ENCODE data around the gene COX5A.

The COX5A gene

GRCh38 chr15:74960995-74961588, 23.2 kb upstream of the COX5A start:
- peaks cover 11% of the 10 kb centered on the region for H3K27me3 ChIP-seq (ENCODE audit: control insufficient read depth, insufficient read depth, low read length)
- H3K9ac ChIP-seq (ENCODE audit: low read length) = no peak overlapping the region
- no peak overlapping the region for H3K4me3 ChIP-seq (ENCODE audit: low read length)
- H3K27ac ChIP-seq (ENCODE audit: low read depth, low read length) = no peak overlapping the region
- H3K36me3 ChIP-seq (ENCODE audit: control insufficient read depth, insufficient read depth, low read length) = no peaks in the 10 kb centered on the region
- H3K4me1 ChIP-seq (ENCODE audit: control insufficient read depth, insufficient read depth, low read length) = peaks cover 3% of the 10 kb centered on the region

GRCh38 chr15:74960286-74960685, 22.4 kb upstream of the COX5A start:
- H3K4me3 ChIP-seq (ENCODE audit: low read length) = no peak overlapping the region
- H3K27ac ChIP-seq (ENCODE audit: low read depth, low read length) = no peak overlapping the region
- no peaks in the 10 kb centered on the region for H3K36me3 ChIP-seq (ENCODE audit: control insufficient read depth, insufficient read depth, low read length)
- H3K9ac ChIP-seq (ENCODE audit: low read length) = no peak overlapping the region
- peaks cover 11% of the 10 kb centered on the region for H3K27me3 ChIP-seq (ENCODE audit: control insufficient read depth, insufficient read depth, low read length)
- peaks cover 5% of the 10 kb centered on the region for H3K4me1 ChIP-seq (ENCODE audit: control insufficient read depth, insufficient read depth, low read length)

GRCh38 chr15:74959586-74959939, 21.7 kb upstream of the COX5A start:
- no peak overlapping the region for H3K9ac ChIP-seq (ENCODE audit: low read length)
- H3K27me3 ChIP-seq (ENCODE audit: control insufficient read depth, insufficient read depth, low read length) = peaks cover 16% of the 10 kb centered on the region
- H3K27ac ChIP-seq (ENCODE audit: low read depth, low read length) = no peak overlapping the region
- peaks cover 5% of the 10 kb centered on the region for H3K4me1 ChIP-seq (ENCODE audit: control insufficient read depth, insufficient read depth, low read length)
- H3K4me3 ChIP-seq (ENCODE audit: low read length) = no peak overlapping the region
- no peaks in the 10 kb centered on the region for H3K36me3 ChIP-seq (ENCODE audit: control insufficient read depth, insufficient read depth, low read length)

- H3K4me1 ChIP-seq (ENCODE audit: control insufficient read depth, insufficient read depth, low read length) = peaks cover 5% of the 10 kb centered on the region
- H3K27me3 ChIP-seq (ENCODE audit: control insufficient read depth, insufficient read depth, low read length) = peaks cover 17% of the 10 kb centered on the region
- H3K9ac ChIP-seq (ENCODE audit: low read length) = peak overlapping the region; percentile 71
- peak overlapping the region; percentile 79 for H3K4me3 ChIP-seq (ENCODE audit: low read length)
- H3K27ac ChIP-seq (ENCODE audit: low read depth, low read length) = no peak overlapping the region
- H3K36me3 ChIP-seq (ENCODE audit: control insufficient read depth, insufficient read depth, low read length) = no peaks in the 10 kb centered on the region
These were observed 21.2 kb upstream of the COX5A start for GRCh38 chr15:74958908-74959585.

GRCh38 chr15:74958320-74958907, 20.5 kb upstream of the COX5A start:
- H3K4me3 ChIP-seq (ENCODE audit: low read length) = peak overlapping the region; percentile 79
- peaks cover 19% of the 10 kb centered on the region for H3K27me3 ChIP-seq (ENCODE audit: control insufficient read depth, insufficient read depth, low read length)
- H3K36me3 ChIP-seq (ENCODE audit: control insufficient read depth, insufficient read depth, low read length) = no peaks in the 10 kb centered on the region
- peaks cover 5% of the 10 kb centered on the region for H3K4me1 ChIP-seq (ENCODE audit: control insufficient read depth, insufficient read depth, low read length)
- no peak overlapping the region for H3K27ac ChIP-seq (ENCODE audit: low read depth, low read length)
- peak overlapping the region; percentile 71 for H3K9ac ChIP-seq (ENCODE audit: low read length)

GRCh38 chr15:74957476-74958035, 19.7 kb upstream of the COX5A start:
- Histone ChIP-seq H3K4me1 (ENCODE audit: control insufficient read depth, insufficient read depth, low read length) (peaks cover 5% of the 10 kb centered on the region), H3K27ac (ENCODE audit: low read depth, low read length) (no peak overlapping the region), H3K36me3 (ENCODE audit: control insufficient read depth, insufficient read depth, low read length) (no peaks in the 10 kb centered on the region), H3K4me3 (ENCODE audit: low read length) (peak overlapping the region; percentile 79), H3K9ac (ENCODE audit: low read length) (no peak overlapping the region), H3K27me3 (ENCODE audit: control insufficient read depth, insufficient read depth, low read length) (peaks cover 19% of the 10 kb centered on the region)

- Histone ChIP-seq H3K27me3 (ENCODE audit: control insufficient read depth, insufficient read depth, low read length) (peaks cover 19% of the 10 kb centered on the region), H3K36me3 (ENCODE audit: control insufficient read depth, insufficient read depth, low read length) (no peaks in the 10 kb centered on the region), H3K4me3 (ENCODE audit: low read length) (peak within 1 kb of the TSS; percentile 79), H3K27ac (ENCODE audit: low read depth, low read length) (peak within 1 kb of the TSS; percentile 8), H3K4me1 (ENCODE audit: control insufficient read depth, insufficient read depth, low read length) (peaks cover 5% of the 10 kb centered on the region), H3K9ac (ENCODE audit: low read length) (peak within 1 kb of the TSS; percentile 63)
These were observed 19.0 kb upstream of the COX5A start, which contains the start of gene RPP25 for GRCh38 chr15:74956648-74957475. TSS of gene RPP25 (minus strand) at chr15:74956772. CDS start at chr15:74956583, 189 bp downstream.

- Histone ChIP-seq H3K9ac (ENCODE audit: low read length) (no peak overlapping the region), H3K27ac (ENCODE audit: low read depth, low read length) (peak overlapping the region; percentile 8)
These were observed 18.1 kb upstream of the COX5A start for GRCh38 chr15:74955796-74956647.

GRCh38 chr15:74955017-74955416, 17.1 kb upstream of the COX5A start:
- no peak overlapping the region for H3K27ac ChIP-seq (ENCODE audit: low read depth, low read length)
- H3K9ac ChIP-seq (ENCODE audit: low read length) = no peak overlapping the region
- H3K36me3 ChIP-seq (ENCODE audit: control insufficient read depth, insufficient read depth, low read length) = no peaks in the 10 kb centered on the region
- H3K27me3 ChIP-seq (ENCODE audit: control insufficient read depth, insufficient read depth, low read length) = peaks cover 19% of the 10 kb centered on the region
- H3K4me3 ChIP-seq (ENCODE audit: low read length) = peak overlapping the region; percentile 34
- peaks cover 5% of the 10 kb centered on the region for H3K4me1 ChIP-seq (ENCODE audit: control insufficient read depth, insufficient read depth, low read length)

More at GRCh38 chr15:74955796-74956647, 18.1 kb upstream of the COX5A start:
- Histone ChIP-seq H3K36me3 (ENCODE audit: control insufficient read depth, insufficient read depth, low read length) (no peaks in the 10 kb centered on the region), H3K4me3 (ENCODE audit: low read length) (peak overlapping the region; percentile 79), H3K4me1 (ENCODE audit: control insufficient read depth, insufficient read depth, low read length) (peaks cover 5% of the 10 kb centered on the region), H3K27me3 (ENCODE audit: control insufficient read depth, insufficient read depth, low read length) (peaks cover 19% of the 10 kb centered on the region)

- no peak overlapping the region for H3K9ac ChIP-seq (ENCODE audit: low read length)
- H3K27ac ChIP-seq (ENCODE audit: low read depth, low read length) = no peak overlapping the region
- peaks cover 19% of the 10 kb centered on the region for H3K27me3 ChIP-seq (ENCODE audit: control insufficient read depth, insufficient read depth, low read length)
- no peaks in the 10 kb centered on the region for H3K36me3 ChIP-seq (ENCODE audit: control insufficient read depth, insufficient read depth, low read length)
- H3K4me3 ChIP-seq (ENCODE audit: low read length) = peak overlapping the region; percentile 34
- peaks cover 5% of the 10 kb centered on the region for H3K4me1 ChIP-seq (ENCODE audit: control insufficient read depth, insufficient read depth, low read length)
These were observed 16.6 kb upstream of the COX5A start for GRCh38 chr15:74954515-74954914.

- H3K9ac ChIP-seq (ENCODE audit: low read length) = no peak overlapping the region
- peaks cover under 1% of the 10 kb centered on the region for H3K4me1 ChIP-seq (ENCODE audit: control insufficient read depth, insufficient read depth, low read length)
- H3K36me3 ChIP-seq (ENCODE audit: control insufficient read depth, insufficient read depth, low read length) = no peaks in the 10 kb centered on the region
- H3K27me3 ChIP-seq (ENCODE audit: control insufficient read depth, insufficient read depth, low read length) = peaks cover 7% of the 10 kb centered on the region
- no peak overlapping the region for H3K4me3 ChIP-seq (ENCODE audit: low read length)
- no peak overlapping the region for H3K27ac ChIP-seq (ENCODE audit: low read depth, low read length)
These were observed 13.1 kb upstream of the COX5A start for GRCh38 chr15:74951006-74951405.

All from rectal smooth muscle tissue (tissue), 1 donor.